ENCODE results near the gene CSRNP2. TPM values are rescaled to one million over a fixed set of nuclear protein-coding genes. Genes with fewer than 3 reads are reported as not detected.

CSRNP2 gene
- total and polyA plus RNA-seq, 2 of the 13 experiments (the other 11 are each of a cell fraction or from before 2014, with no cell fraction given): 4.8 to 7.3 TPM

DNA sequence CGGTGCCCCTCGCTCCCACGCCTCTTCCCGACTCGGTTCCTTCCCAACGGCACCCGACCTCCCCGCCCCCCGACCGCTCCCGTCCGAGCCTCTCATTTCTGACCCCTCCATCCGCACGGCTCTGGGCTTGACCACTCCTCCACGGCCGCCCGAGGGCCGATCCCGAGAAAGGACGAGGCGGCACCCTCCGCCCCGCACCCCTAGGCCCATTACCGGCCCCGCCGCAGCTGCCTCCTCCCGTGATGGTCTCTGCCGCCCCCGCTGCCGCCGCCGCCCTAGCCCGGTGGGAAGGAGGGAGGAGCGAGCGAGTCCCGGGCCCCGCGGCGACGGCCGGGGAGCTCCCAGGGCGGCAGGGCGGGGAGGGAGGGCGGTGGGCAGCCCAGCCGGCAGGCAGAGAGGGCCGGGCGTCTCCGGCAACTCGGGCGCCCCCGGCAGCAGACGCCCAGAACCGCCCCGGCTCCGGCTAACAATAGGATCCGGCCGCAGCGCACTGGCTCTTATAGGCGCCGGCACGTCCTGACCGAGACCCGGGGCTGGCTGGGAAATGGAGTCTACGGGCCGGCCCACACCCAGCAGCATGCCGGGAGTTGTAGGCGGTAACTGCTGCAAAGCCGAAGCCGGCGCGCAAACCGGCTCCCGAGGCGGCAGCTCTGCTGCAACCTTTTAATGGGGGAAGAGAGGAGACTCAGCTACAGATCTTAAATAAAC lies at the start of gene CSRNP2 (continued):
- TF ChIP-seq NCOA2 (CRISPR knock-in tag; IDR thresholded peaks at IDR 0.05) (peak; percentile 11; the same call in 1 of the 2 replicates), MYPOP (CRISPR knock-in tag; IDR thresholded peaks at IDR 0.05) (no peak), ZNF749 (CRISPR knock-in tag; IDR thresholded peaks at IDR 0.05; ENCODE audit: borderline replicate concordance) (no peak), HMG20A (CRISPR knock-in tag; IDR thresholded peaks at IDR 0.05; ENCODE audit: borderline replicate concordance) (0 out of 2 replicates have a peak, but pooled peaks have one; percentile 19), BORCS8-MEF2B (CRISPR knock-in tag; IDR thresholded peaks at IDR 0.05) (no peak), ZNF432 (CRISPR knock-in tag; IDR thresholded peaks at IDR 0.05; ENCODE audit: borderline replicate concordance) (no peak), TFDP2 (CRISPR knock-in tag; IDR thresholded peaks at IDR 0.05) (peak; percentile 79), ZNF556 (CRISPR knock-in tag; IDR thresholded peaks at IDR 0.05; ENCODE audit: borderline replicate concordance) (peak; percentile 85; the same call in 1 of the 2 replicates), MTERF4 (CRISPR knock-in tag; IDR thresholded peaks at IDR 0.05) (peak; percentile 47; the same call in 1 of the 2 replicates), THAP8 (CRISPR knock-in tag; IDR thresholded peaks at IDR 0.05; ENCODE audit: borderline replicate concordance) (no peak), TCF12 (IDR thresholded peaks at IDR 0.05) (no peak), TCF12 (CRISPR knock-in tag; IDR thresholded peaks at IDR 0.05) (no peak), ASH2L (IDR thresholded peaks at IDR 0.05; ENCODE audit: insufficient read length, low read depth, low read length) (peak; percentile 65), PHF8 (CRISPR knock-in tag; IDR thresholded peaks at IDR 0.05) (peak; percentile 73), ZBTB43 (CRISPR knock-in tag; conservative IDR thresholded peaks at IDR 0.05) (peak; percentile 76; the same call in 1 of the 2 replicates)
- TF ChIP-seq, protein P1, sequence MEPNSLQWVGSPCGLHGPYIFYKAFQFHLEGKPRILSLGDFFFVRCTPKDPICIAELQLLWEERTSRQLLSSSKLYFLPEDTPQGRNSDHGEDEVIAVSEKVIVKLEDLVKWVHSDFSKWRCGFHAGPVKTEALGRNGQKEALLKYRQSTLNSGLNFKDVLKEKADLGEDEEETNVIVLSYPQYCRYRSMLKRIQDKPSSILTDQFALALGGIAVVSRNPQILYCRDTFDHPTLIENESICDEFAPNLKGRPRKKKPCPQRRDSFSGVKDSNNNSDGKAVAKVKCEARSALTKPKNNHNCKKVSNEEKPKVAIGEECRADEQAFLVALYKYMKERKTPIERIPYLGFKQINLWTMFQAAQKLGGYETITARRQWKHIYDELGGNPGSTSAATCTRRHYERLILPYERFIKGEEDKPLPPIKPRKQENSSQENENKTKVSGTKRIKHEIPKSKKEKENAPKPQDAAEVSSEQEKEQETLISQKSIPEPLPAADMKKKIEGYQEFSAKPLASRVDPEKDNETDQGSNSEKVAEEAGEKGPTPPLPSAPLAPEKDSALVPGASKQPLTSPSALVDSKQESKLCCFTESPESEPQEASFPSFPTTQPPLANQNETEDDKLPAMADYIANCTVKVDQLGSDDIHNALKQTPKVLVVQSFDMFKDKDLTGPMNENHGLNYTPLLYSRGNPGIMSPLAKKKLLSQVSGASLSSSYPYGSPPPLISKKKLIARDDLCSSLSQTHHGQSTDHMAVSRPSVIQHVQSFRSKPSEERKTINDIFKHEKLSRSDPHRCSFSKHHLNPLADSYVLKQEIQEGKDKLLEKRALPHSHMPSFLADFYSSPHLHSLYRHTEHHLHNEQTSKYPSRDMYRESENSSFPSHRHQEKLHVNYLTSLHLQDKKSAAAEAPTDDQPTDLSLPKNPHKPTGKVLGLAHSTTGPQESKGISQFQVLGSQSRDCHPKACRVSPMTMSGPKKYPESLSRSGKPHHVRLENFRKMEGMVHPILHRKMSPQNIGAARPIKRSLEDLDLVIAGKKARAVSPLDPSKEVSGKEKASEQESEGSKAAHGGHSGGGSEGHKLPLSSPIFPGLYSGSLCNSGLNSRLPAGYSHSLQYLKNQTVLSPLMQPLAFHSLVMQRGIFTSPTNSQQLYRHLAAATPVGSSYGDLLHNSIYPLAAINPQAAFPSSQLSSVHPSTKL (CRISPR knock-in tag; IDR thresholded peaks at IDR 0.05): peak; percentile 24; the same call in 1 of the 2 replicates
- TF ChIP-seq, protein P2, sequence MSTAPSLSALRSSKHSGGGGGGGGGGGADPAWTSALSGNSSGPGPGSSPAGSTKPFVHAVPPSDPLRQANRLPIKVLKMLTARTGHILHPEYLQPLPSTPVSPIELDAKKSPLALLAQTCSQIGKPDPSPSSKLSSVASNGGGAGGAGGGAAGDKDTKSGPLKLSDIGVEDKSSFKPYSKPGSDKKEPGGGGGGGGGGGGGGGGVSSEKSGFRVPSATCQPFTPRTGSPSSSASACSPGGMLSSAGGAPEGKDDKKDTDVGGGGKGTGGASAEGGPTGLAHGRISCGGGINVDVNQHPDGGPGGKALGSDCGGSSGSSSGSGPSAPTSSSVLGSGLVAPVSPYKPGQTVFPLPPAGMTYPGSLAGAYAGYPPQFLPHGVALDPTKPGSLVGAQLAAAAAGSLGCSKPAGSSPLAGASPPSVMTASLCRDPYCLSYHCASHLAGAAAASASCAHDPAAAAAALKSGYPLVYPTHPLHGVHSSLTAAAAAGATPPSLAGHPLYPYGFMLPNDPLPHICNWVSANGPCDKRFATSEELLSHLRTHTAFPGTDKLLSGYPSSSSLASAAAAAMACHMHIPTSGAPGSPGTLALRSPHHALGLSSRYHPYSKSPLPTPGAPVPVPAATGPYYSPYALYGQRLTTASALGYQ (CRISPR knock-in tag; IDR thresholded peaks at IDR 0.05): 0 out of 2 replicates have a peak, but pooled peaks have one; percentile 40

Data from HepG2 (cell line).